NOMO-1 treated with dmso at 0.1 percent for 144 hours (cell line): ENCODE measurements around the gene PPM1F.
"Not testable (repeated sequence)": the region's sequence is repeated elsewhere in the genome, so short reads cannot be mapped to it uniquely, and the experiment has no call there.

Experiments used
- DNase-seq: peaks from one replicate; lab custom pipeline; 2025; ENCODE audit not compliant: unreplicated experiment; lab: John Stamatoyannopoulos, UW

PPM1F gene

DNA sequence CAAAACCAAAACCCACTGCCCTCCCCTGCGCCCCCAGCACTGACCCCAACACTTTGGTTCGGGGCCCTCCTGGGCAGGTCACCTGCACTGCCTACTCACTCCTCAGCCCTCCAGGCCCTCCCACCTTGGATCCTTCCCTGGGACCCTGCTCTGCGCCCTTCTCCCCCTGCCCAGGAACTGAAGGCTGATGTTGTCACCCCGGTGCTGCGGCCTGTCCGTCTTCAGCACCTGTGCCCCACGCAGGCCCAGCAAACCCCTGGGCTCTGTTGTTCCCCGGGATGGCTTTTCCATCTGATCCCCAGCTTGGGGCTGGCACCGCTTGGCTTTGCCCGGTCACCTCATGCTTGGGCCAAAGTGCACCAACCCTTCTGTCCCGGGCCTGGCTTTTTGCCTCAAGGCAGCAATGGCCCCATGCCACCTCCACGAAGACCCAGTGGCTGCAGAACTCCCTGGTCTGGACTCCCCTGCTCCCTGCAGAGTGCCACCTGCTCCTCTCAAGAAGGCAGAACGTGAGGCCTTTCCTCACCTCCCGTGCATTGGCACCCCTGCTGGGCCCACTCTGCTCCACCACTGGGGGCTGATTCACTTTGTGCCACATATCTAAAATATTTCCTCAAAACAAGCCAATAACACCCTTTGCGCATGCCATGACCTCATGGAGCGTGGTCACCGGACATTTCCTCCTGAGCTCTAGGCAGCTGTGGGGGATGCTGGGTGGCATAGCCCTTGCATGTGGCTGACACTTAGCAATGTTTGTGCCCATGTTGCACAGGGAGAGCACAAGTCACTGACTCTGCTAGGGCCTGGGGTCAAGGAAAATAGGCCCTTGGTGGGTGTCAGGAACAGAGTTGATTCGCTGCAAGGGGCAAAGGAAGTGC, 8.8 kb downstream of the PPM1F start:
- DNase-seq = no peak

DNA sequence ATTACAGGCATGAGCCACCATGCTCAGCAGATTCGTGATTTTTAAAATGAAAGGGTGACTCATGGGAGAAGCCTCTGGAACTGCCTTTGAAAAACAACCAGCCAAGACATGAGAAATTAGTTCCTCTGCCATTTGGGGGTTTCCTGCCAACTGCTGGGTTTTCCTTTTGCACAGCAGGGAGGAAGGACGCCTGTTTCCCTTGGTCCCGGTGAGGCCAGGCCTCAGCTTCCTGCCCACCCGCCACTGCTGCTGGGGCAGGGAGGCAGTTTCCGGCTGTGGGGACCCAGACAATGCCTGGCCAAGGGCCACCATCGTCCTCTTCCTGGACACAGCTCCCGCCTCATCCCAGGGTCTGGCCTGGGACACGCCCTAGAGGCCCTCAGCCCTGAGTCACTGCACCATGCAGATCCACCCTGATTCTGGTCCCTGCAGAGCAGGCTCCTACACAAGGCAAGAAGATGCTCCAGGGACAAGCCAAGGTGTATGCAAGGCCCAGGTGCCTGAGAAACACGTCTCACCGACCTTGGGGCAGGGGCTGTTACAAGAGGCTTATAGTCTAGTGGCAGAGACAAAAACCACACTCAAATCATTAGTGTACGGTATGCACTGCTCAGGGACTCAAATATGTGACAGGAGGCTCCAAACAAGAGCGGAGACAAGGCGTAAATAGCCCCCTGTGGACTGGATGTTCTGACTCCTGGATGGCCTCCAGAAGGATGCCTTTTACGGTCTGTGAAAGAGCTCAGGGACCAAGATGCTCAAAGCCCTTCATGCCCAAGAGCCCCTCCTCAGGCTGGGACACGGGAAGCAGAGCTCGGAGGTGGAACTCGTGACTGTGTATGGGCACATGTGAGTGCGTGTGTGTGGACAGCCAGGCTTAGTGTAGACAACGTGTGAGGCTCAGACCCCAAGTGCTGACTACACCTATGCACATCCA, 10.0 kb downstream of the PPM1F start:
- DNase-seq = no peak

GRCh38 chr22:21941921-21942320, 10.7 kb downstream of the PPM1F start:
- no peak for DNase-seq

DNA sequence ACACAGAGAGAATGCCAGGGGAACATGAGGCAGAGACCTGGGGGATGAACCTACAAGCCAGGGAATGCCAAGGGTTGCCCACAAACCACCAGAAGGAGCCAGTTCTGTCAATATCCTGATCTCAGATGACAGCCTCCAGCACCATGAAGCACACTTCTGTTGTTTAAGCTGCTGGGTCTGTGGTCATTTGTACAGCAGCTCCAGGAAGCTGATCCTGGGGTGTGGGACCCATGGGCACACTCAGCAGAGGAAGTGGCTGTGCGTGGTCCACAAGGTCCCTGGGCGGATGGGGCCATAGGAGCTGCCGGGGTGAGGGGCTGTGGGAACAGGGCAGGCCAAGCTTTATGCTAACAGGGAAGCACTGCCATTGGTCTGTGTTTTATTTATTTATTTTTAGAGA, 12.1 kb downstream of the PPM1F start:
- DNase-seq = no peak

DNA sequence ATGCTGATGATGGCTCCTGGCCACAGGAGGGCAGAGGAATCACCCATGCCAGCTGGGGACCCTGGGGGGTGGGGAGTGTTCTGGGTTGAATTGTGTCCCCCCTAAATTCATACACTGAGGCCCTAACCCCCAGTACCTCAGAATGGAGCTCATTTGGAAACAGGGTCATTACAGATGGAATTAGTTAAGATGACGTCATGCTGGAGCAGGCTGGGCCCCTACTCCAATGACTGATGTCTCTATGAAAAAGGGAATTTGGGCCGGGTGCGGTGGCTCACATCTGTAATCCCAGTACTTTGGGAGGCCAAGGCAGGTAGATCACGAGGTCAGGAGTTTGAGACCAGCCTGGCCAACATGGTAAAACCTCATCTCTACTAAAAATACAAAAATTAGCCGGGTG, 12.7 kb downstream of the PPM1F start:
- not testable (repeated sequence) for DNase-seq

DNA sequence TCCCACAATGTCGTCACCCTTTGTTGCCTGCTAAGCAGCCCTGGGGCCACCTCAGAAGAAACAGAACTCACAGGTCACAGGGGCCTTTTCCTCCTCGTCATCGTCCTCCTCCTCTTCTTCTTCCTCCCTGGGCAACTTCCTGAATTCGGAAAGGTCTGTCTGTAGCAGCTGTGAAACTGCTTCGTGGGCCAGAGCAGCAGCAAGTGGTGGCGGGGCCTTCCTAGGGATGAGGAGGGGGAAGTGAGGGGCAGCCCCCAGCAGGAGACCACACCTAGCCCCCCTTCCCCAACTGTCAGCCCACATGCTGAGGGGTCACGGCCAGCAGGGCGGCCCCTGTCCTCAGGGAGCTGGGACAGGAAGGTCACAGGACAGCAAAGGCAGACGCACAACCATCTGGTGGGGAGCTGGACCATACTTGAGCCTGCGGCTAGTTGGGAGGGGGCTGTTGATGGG, 13.2 kb downstream of the PPM1F start:
- peak; percentile 68 for DNase-seq

DNA sequence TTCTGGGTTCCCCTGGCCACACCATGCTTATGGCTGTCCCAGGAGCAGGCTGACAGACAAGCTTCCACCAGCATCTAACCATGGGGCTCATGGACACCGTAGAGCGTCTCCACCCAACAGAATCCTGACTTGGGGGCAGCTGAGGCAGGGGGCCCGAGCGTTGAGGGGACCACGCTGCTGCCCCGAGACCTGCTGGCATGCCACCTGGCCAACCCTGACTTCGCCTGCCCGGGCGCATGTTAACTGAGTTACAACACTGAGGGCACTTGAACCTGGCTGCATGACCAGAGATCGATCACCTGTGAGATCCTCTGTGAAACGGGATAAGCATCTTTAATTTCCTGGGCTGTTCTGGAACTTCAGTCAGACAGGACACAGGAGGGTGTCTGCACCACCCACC, 13.7 kb downstream of the PPM1F start:
- DNase-seq = no peak

DNA sequence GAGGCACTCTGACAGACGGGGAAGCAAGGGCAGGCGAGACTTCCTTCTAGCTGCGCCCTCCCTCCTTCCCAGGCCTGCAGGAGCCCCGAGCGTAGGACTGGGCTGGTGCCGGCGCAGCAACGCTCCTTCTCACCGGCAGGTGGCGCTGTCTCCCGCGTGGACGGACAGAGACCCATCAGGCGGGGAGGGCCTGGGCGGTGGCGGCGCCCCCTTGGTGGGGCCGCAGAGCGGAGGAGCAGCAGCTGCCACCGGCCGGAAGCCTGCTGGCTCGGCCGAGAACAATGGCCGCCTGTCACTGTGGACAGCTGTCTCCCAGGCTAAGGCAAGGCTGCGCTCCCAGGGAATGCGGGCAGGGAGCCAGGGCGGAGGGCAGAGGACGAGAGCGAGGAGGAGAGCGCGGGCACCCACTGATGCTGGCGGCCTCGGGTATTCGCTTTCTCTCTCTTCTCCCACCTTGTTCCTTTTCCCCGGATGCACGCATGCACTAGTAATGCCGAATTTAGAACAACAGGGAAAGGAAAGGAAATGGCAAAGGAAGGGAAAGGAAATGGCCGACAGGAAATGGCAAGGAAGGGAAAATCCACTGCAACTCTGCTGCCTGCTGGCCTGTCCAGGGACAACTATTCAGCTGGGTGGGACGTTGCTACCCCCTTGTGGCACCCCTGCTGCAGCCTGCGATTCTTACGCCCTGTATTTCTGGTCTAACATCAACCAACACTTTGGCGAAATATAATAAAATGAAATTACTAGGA, 14.4 kb downstream of the PPM1F start:
- peak; percentile 93 for DNase-seq

- DNase-seq = no peak
Measured at GRCh38 chr22:21937821-21938070, 14.9 kb downstream of the PPM1F start.

DNA sequence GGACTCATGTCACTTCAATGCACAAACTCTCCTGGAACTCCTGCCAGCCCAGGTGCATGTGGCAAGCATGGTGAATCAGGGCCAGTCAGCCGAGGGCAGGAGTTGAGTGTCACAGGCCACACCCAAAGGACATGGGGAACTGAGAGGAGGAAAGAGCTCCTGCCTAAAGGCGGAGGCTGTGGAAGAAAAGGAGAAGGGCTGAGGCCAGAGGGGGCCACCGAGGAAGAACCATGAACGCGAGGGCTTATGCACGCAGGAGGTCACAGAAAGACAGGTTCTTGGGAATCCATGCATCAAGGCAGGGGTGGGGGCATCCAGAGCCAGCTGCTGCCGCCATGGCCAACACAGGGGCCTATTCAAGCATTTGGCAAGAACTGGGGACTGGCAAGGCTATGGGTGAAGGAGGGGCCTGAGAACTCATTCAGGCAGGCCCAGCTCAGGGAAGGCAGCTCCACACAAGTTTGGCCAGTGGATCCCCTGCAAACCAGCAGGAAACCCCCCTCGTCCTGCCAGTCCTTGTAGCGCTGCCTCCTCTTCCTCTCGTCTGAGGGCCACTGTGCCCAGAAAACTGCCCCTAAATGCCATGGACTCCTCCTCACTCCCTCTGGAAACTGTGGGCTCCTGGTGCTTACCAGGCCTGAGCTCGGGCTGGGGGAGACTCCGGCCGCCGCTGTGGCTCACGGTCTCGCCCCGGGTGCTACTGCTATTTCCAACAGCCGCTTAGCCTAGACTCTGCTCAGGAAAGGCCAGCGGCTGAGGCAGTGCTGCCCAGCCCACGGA, 15.4 kb downstream of the PPM1F start:
- DNase-seq = peak; percentile 76

GRCh38 chr22:21936151-21936775, 16.4 kb downstream of the PPM1F start:
- peak; percentile 91 for DNase-seq

DNA sequence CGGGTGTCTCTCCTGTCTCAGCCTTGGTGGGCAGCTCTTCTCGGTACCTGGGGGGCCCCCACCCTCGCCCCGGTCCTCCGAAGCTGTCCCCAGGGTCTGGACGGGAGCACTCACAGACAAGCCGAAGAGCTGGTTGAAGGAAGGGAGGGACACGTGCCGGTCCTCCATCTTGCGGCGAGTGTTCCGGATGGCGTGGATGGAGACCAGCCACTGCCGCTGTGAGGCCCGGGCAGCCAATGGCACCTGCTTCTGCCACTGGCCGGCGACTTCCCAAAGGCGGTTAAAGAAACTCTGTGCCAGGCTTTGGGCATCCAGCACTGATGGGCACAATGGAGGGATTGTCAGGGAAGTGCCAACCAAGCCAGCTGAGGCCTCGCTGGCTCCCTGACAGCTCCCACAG, 18.7 kb downstream of the PPM1F start:
- no peak for DNase-seq

GRCh38 chr22:21933413-21933812, 19.2 kb downstream of the PPM1F start:
- DNase-seq = no peak

DNA sequence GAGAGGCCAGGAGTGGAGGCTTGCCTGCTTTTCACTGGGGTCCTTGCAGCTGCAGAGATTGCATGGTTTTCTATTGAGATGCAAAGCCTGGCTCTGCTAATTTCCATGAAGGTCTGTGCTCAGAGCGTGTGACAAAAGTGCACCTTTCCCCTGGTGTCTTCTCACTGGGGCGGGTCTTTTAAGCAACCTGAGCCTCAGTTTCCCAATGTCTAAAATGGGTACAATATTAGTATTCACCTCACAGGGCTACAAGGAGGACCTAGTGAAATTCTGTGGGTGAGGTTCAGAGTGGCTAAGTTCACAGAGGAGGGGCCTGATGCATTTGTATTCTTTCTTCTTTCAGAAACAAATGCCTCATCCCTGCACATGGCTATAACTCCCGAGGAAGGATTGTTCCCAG, 20.3 kb downstream of the PPM1F start:
- DNase-seq = no peak

GRCh38 chr22:21931056-21931455, 21.6 kb downstream of the PPM1F start:
- DNase-seq = no peak

GRCh38 chr22:21929253-21929652, 23.4 kb downstream of the PPM1F start:
- no peak for DNase-seq

DNA sequence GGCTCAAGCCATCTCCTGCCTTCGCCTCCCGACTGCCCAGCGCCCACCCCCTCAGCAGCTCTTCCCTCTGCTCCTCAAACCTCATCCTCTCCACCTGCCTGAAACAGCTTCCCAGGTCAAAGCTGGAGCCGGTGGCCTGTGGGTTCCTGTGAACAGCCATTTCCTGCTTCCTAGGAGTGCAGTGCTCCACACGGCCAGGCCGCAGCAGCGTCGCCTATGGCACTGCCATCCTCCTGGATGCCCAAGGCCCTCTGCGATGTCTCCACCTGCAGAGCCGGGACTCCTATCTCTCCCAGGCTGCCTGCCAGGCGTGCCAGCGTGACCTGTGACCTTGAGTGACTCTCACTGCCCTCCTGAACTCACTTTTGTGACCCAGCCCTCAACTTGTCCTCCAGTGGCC, 24.6 kb downstream of the PPM1F start:
- no peak for DNase-seq

- DNase-seq = no peak
Measured at GRCh38 chr22:21927174-21927823, 25.3 kb downstream of the PPM1F start.

- no peak for DNase-seq
Measured at GRCh38 chr22:21926728-21927127, 25.9 kb downstream of the PPM1F start.

DNA sequence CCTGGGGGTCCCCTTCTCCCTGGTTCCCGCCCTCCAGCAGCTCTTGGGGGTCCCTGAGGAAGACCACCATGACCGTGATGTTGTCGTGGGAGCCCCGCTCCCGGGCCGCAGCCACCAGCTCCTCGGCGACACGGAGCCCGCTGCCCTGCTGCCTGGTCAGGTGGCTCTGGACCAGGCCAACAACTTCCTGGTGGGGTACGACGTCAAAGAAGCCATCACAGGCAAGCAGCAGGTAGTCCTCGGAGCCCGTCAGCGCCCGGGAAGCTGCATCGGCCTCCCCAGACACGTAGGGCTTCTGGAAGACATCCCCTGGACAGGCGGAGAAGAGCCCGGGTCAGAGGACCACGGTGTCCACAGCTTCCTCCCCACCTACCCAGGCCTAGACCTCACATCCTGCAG, 29.5 kb downstream of the PPM1F start:
- DNase-seq = no peak
